ENCODE data around the gene CPLX3.
A peak's percentile ranks its signal among the peaks of the same experiment; 100 is the strongest.

CPLX3 gene

GRCh38 chr15:74831813-74832495 lies 5.5 kb downstream of the CPLX3 start:
- no peak for DNase-seq

GRCh38 chr15:74832826-74833225 lies 6.4 kb downstream of the CPLX3 start:
- DNase-seq = no peak

GRCh38 chr15:74833376-74834107 lies 7.1 kb downstream of the CPLX3 start:
- no peak for DNase-seq

- DNase-seq = peak; percentile 35 to 63
Observed at GRCh38 chr15:74835312-74835823, 8.9 kb downstream of the CPLX3 start.

- no peak for DNase-seq
Observed at GRCh38 chr15:74836846-74837245, 10.4 kb downstream of the CPLX3 start.

- DNase-seq = no peak
Observed at GRCh38 chr15:74837482-74838136, 11.2 kb downstream of the CPLX3 start.

- no peak for DNase-seq
Observed at GRCh38 chr15:74838137-74838516, 11.7 kb downstream of the CPLX3 start.

- DNase-seq = no peak
Observed at GRCh38 chr15:74838746-74839525, 12.5 kb downstream of the CPLX3 start.

GRCh38 chr15:74839526-74840395 lies 13.3 kb downstream of the CPLX3 start:
- DNase-seq = no peak

- no peak for DNase-seq
Observed at GRCh38 chr15:74840851-74841775, 14.7 kb downstream of the CPLX3 start.

- DNase-seq = no peak
Observed at GRCh38 chr15:74841891-74842373, 15.5 kb downstream of the CPLX3 start.

GRCh38 chr15:74842581-74843444 lies 16.4 kb downstream of the CPLX3 start, which contains the start of gene ULK3:
Gene ULK3 (minus strand): TSS chr15:74843156. CDS start chr15:74843105, 51 bp downstream.
- DNase-seq = peak; percentile 42 to 75

- DNase-seq = no peak
Observed at GRCh38 chr15:74843445-74843828, 17.0 kb downstream of the CPLX3 start.

- no peak for DNase-seq
Observed at GRCh38 chr15:74843891-74844299, 17.5 kb downstream of the CPLX3 start.

- DNase-seq = no peak
Observed at GRCh38 chr15:74844319-74845207, 18.1 kb downstream of the CPLX3 start.

GRCh38 chr15:74845208-74845568 lies 18.8 kb downstream of the CPLX3 start:
- DNase-seq = no peak

- DNase-seq = no peak
Observed at GRCh38 chr15:74845581-74845980, 19.2 kb downstream of the CPLX3 start.

GRCh38 chr15:74847432-74847831 lies 21.0 kb downstream of the CPLX3 start:
- no peak for DNase-seq

GRCh38 chr15:74850393-74850792 lies 24.0 kb downstream of the CPLX3 start:
- DNase-seq = no peak
